ENCODE results near the gene HEATR5B.

GRCh38 chr2:36988008-36988407, 96.2 kb downstream of the HEATR5B start:
- TF ChIP-seq REST (IDR thresholded peaks at IDR 0.05; ENCODE audit: low read depth, low read length): no peak
- TF ChIP-seq CTCF (IDR thresholded peaks at IDR 0.05): no peak
- TF ChIP-seq EP300 (IDR thresholded peaks at IDR 0.05; ENCODE audit: borderline replicate concordance in 1 of 2, low read depth in 1 of 2, low read length in 1 of 2): no peak
- TF ChIP-seq NFIC (IDR thresholded peaks at IDR 0.05; ENCODE audit: borderline replicate concordance): no peak
- no peak for TF ChIP-seq FOXM1 (IDR thresholded peaks at IDR 0.05; ENCODE audit: low read depth)
- no peak for TF ChIP-seq RFX5 (IDR thresholded peaks at IDR 0.05; ENCODE audit: low read length)
- TF ChIP-seq POLR2AphosphoS5 (IDR thresholded peaks at IDR 0.05; ENCODE audit: low read depth, low read length): no peak

All from SK-N-SH (cell line).